GM19351 (cell line): ENCODE measurements around the gene CPNE1.

Experiments used
- ATAC-seq: cut with Tn5 transposase; IDR thresholded peaks from one replicate; pipeline ENCODE4 v1.9.1; 2021; ENCODE audit warnings: mild to moderate bottlenecking, moderate library complexity; ENCODE audit not compliant: unreplicated experiment

The CPNE1 gene

GRCh38 chr20:35600993-35601973 is 63.4 kb downstream of the CPNE1 start:
- no peak for ATAC-seq

- ATAC-seq: no peak
Measured at GRCh38 chr20:35600176-35600992, 64.3 kb downstream of the CPNE1 start.

- no peak for ATAC-seq
Measured at GRCh38 chr20:35599776-35600120, 65.0 kb downstream of the CPNE1 start.

DNA sequence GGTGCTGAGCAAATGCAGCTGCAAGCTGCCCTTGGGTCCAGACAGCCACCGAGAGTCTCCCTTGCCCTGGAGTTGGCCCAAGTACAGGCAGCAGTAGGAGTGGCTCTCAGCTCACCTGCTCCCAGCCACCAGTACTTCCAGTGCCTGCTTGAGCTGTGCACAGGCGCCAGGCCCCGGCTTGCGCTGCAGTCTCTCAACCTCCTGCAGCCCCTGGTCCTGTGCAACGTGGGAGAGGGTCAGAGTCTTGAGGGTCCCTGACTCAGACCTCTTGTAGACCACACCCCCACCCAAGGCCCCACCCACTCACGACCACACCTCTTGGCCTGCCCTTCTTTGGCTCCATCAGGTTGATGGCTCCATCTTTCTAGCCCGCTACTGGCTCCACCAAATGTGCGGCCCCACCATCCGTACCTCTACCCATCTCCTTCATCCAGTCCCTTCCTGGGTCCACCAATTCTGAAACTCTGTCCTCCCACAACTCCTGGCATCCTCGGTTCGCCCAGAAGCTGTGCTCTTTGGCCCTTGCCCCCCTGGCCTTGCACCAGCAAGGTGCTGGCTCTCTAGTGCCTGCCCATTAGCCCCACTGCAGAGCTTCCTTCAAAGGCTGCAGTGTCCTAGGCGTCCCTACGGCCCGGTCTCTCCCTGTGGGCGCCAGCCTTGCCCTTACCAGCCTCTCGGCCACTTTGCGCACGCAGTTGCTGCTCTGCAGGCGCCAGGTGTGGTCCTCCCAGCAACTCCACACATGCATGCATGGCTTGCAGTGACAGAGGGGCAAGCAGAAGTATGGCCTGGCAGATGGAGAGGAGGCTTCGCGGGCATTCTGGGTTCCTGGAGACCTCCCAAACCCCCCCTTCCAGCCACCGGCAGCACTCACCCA is 65.6 kb downstream of the CPNE1 start:
- ATAC-seq: no peak

- no peak for ATAC-seq
Measured at GRCh38 chr20:35598476-35598875, 66.2 kb downstream of the CPNE1 start.

DNA sequence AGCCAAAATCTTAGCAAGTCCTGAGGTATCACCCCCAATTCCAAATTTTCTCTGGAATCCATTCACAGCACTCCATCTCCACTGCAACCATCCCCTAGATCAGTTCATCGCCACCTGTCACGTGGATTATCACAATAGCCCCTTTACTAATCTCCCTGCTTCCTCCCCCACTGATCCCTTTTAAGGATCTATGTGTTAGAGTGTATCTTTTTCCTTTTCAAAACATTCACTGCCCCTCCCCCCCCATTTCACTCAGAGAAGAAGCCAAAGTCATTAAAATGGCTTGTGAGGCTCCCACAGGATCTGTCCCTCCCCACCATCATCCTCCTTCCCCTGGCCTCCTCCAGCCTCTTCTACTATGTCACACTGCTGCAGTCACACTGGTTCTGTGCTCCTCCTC is 67.5 kb downstream of the CPNE1 start:
- ATAC-seq: no peak

DNA sequence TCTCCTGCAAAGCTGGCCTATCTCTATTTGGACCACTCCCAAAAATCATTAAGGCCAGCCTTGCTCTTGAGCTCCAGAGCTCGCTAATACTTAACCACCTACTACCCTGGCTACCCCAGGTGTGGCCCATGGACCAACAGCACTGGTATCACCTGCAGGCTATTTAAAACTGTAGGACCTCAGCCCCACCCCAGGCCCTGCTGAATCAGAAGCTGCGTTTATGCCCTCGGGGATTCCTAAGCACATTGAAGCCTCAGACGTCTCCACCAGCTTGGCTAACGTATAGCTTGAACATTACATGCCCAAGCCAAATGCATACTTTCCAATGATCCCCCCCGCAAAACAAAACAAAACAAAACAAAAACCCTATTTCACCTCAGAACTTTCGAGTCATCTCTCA is 68.8 kb downstream of the CPNE1 start:
- no peak for ATAC-seq

GRCh38 chr20:35595456-35595855 is 69.2 kb downstream of the CPNE1 start:
- ATAC-seq: no peak

- no peak for ATAC-seq
Measured at GRCh38 chr20:35592339-35592974, 72.2 kb downstream of the CPNE1 start.

DNA sequence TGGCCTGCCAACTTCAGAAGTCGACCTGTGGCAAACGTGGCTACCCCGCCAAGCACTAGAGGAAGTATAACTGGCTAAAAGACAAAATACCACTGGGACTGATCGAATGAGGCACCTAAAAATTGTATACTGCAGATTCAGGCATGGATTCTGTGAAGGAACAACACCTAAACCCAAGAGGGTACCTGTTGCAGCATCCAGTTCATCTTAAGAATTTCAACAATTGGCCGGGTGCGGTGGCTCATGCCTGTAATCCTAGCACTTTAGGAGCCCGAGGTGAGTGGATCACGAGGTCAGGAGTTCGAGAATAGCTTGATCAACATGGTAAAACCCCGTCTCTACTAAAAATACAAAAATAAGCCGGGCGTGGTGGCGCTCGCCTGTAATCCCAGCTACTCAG is 76.3 kb downstream of the CPNE1 start:
- ATAC-seq: no peak

GRCh38 chr20:35587436-35587835 is 77.3 kb downstream of the CPNE1 start:
- ATAC-seq: no peak

DNA sequence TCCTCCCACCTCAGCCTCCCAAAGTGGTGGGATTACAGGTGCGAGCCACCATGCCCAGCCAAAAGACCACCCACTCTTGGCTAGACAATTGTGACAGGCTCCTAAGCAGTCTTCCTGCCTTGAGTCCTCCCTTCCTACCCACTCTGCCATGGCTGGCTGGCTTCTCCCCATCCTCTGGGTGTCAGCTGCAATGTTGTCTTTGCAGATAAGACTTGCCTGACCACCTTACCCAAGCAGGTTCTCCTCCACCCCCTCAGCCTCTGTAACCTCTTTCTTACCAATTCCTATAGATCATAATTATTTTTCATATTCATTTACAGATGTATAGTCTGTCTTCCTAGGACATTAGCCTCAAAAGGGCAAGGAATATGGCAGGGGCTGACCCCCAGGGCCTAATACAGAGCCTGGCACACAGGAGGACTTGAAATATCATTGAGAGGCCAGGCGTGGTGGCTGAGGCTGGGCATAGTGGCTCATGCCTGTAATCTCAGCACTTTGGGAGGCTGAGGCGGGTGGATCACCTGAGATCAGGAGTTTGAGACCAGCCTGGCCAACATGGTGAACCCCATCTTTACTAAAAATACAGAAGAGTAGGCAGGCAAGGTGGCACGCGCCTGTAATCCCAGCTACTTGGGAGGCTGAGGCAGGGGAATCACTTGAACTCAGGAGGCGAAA is 77.8 kb downstream of the CPNE1 start:
- no peak for ATAC-seq

DNA sequence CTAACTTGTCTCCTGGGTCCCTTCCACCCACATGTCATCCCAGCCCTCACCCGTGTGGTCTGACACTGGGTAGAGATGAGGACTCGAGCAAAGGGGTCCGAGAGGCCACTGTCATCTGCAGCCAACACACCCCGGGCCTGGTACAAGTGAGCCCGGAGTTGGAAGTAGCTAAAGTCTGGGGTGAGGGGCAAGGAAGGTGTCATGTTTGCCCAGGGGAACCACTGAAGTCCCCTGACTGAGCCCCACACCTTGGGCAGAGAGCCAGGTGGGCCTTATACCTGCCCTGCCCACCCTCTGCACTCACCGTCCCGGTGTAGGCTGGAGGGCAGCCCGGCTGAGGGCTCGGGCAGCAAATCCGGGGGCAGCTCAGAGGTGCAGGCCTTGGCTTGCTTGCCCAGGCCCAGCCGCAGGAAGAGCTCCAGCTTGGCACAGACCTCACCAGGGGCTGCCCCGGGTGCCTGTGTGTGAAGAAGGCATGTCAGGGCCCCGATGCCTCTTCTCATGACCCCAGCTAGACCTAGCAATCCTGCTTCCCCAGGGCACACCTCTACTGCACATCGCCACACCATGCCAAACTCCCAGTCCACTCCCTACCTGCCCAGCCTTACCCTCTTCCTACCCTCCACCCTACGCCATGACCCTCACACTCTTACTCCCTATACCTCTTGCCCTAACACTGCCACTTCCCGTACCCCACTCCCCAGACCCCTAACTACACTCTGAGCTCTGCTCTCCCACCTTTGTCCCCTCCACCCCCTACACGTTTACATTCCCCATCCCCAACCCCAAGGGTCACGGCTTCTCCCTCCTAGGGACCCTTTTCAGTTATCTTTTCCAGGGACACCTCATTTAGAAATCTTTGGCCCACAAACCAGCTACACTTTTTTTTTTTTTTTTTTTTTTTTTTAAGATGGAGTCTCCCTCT is 80.8 kb downstream of the CPNE1 start:
- ATAC-seq: no peak

DNA sequence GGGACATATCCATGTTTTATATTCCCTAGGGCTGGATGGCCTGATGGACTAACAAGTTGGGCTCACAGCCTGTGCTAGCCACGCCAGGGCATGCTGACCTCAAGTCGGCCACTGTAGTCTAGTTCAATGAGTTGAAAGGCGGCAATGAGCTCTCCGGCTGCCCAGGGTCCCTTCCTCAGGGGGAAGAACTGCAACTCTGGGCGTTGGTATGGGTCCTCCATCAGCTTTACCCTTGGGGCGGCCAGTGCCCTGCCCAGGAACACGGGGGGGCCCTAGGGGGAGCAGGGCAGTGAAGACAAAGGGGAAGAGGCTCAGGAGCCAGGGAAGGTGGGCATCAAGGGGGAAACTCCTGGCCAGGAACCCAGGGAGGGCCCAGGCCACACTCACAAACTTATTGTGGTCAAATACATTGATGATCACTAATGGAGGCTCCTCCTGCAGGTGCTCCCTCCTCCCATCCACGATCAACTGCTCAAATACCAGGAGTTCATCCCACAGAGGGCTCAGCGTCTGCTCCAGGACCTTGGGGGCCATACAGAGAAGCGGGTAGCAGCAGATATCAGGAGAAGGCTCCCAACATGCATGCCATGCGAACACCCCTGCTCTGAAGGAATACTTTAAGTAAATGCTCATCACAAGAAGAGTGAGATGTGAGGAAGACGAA is 81.8 kb downstream of the CPNE1 start:
- no peak for ATAC-seq

- ATAC-seq: no peak
Measured at GRCh38 chr20:35582131-35582530, 82.6 kb downstream of the CPNE1 start.

DNA sequence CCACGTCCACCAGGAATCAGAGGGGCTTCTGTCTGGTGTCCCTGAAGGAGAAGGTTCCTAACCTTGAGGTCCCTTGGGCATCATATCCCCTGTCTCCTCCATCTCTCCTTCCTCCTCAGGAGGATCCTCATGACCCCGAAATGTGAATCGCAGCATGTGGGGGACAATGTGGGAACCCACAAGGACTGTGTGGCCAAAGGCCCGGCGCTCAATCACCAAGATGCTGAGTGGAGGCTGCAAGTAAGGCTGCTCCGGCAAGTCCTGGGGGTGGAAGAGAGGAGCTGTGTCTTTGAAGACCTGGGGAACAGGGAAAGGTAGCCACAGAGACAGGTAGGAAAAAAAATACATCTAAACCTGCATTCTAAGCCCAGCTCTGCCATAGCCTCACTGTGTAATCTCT is 85.5 kb downstream of the CPNE1 start:
- no peak for ATAC-seq

GRCh38 chr20:35578469-35578868 is 86.2 kb downstream of the CPNE1 start:
- ATAC-seq: no peak

- ATAC-seq: no peak
Measured at GRCh38 chr20:35576816-35577215, 87.9 kb downstream of the CPNE1 start.
